GM12892 (cell line): ENCODE measurements around the gene HSPB8.

ENCODE experiments used
- POLR2A ChIP-seq: IDR thresholded peaks from 2 replicates; pipeline ENCODE4 v1.6.1; 2011; ENCODE audit warnings: low read depth, low read length, control low read depth
- POLR2AphosphoS5 ChIP-seq: IDR thresholded peaks from 2 replicates; pipeline ENCODE4 v1.6.1; 2011; ENCODE audit warnings: low read depth, low read length, control low read depth

- TF ChIP-seq POLR2A, result no peak
- no peak for TF ChIP-seq POLR2AphosphoS5
Measured at GRCh38 chr12:119168721-119169120, 10.0 kb upstream of the HSPB8 start.
